ENCODE data around the gene RCOR2.

DNA sequence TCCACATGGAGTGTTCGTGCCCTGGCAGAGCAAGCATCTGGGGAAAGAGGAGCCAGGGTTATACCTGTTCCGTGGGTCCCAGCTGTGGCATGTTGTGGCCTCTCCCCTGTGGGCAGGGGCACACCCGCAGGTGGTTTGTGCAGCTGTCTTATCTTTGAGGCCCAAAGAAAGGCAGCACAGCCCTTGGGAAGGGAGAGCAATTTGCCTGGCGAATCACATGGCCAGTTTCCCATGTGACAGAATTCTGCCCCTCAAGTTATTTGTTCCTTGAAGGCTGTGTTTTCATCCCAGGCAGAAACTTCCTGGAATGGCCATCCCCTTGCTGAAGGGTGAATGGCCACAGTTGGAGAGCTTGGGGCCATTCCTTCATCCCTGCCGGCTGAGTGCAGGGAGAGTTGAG, 41.0 kb upstream of the RCOR2 start:
- TF ChIP-seq CTCF (IDR thresholded peaks at IDR 0.05) (no peak), EZH2phosphoT487 (IDR thresholded peaks at IDR 0.05) (no peak)

All from neural progenitor cell (in vitro differentiated cells).